Liver (tissue), 3 donors: ENCODE measurements around the gene WDR45B.

Experiments used
- EGR1 ChIP-seq, 2 donors: IDR thresholded peaks; 2 replicates each; pipeline ENCODE4 v1.6.1; 2016 to 2018; ENCODE audit warnings: antibody characterized with exemption in 2 of 2, low read depth in 2 of 2
- JUND ChIP-seq, 2 donors: IDR thresholded peaks; 2 replicates each; pipeline ENCODE4 v1.6.1; 2016; ENCODE audit warnings: antibody characterized with exemption in 2 of 2
- YY1 ChIP-seq: IDR thresholded peaks from 2 replicates; pipeline ENCODE4 v1.6.1; 2016; ENCODE audit warnings: antibody characterized with exemption, mild to moderate bottlenecking
- TF ChIP-seq, protein P1 (sequence below): fragments of 150-350 bp; IDR thresholded peaks from 2 replicates; pipeline ENCODE4 v1.5.1; 2017; ENCODE audit warnings: improper control_type of control experiment, low read depth, low read length; ENCODE audit not compliant: missing input control
- TF ChIP-seq, protein P2 (sequence below): IDR thresholded peaks from 2 replicates; pipeline ENCODE4 v1.6.1; 2016; ENCODE audit warnings: antibody characterized with exemption, mild to moderate bottlenecking
- TF ChIP-seq, protein P3 (sequence below): IDR thresholded peaks from 2 replicates; pipeline ENCODE4 v1.6.1; 2016; ENCODE audit warnings: antibody characterized with exemption
- donor health status: healthy.
- donor health status: healthy.

DNA sequence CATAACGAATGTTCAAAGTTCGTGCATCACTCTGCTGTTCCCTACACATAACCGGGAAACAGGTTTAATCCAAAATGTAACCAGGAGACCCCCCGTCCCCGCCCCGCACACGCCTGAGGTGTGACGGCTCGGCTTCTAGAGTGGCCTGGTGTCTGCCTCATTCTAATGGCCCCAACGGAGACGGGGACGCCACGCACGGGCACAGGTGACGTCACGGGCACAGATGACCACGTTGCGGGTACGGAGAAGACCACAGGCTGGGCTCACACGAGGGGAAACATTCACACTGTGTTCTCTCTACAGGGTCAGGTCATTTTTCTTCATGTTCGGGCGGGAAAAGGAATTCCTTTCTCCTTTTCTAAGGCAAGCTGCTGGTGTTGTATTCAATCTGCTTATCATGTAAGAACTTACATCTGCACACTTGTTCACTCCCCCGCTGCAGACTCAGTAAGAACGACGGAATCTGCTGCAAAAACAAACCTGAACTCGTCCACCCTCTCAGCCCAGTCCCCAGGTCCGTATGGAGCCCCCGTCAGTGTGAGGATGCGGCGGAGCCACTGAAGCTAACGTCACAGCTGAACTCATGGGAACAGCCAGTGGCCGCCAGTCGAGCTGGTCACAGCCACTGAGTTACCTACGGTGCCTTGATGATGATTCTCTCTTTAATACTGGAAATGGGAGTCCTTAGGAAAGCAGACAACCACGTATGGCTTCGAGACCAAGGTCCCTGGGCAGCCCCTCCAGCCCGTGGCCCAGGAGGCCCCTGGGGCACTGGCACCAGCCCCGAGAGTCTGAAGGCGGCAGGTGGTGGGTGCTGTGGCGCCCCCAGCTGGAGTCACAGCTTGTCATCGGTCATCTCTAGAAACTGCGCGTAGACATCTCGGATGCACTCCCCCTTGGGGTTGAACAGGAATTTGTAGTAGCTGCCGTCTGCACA lies 32.9 kb downstream of the WDR45B start:
- TF ChIP-seq, protein P1, sequence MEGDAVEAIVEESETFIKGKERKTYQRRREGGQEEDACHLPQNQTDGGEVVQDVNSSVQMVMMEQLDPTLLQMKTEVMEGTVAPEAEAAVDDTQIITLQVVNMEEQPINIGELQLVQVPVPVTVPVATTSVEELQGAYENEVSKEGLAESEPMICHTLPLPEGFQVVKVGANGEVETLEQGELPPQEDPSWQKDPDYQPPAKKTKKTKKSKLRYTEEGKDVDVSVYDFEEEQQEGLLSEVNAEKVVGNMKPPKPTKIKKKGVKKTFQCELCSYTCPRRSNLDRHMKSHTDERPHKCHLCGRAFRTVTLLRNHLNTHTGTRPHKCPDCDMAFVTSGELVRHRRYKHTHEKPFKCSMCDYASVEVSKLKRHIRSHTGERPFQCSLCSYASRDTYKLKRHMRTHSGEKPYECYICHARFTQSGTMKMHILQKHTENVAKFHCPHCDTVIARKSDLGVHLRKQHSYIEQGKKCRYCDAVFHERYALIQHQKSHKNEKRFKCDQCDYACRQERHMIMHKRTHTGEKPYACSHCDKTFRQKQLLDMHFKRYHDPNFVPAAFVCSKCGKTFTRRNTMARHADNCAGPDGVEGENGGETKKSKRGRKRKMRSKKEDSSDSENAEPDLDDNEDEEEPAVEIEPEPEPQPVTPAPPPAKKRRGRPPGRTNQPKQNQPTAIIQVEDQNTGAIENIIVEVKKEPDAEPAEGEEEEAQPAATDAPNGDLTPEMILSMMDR = no peak
- TF ChIP-seq YY1 (no peak), EGR1 (IDR thresholded peaks at IDR 0.05; ENCODE audit: low read depth in 2 of 2) (no peak), JUND (IDR thresholded peaks at IDR 0.05) (no peak)
- TF ChIP-seq, protein P2, sequence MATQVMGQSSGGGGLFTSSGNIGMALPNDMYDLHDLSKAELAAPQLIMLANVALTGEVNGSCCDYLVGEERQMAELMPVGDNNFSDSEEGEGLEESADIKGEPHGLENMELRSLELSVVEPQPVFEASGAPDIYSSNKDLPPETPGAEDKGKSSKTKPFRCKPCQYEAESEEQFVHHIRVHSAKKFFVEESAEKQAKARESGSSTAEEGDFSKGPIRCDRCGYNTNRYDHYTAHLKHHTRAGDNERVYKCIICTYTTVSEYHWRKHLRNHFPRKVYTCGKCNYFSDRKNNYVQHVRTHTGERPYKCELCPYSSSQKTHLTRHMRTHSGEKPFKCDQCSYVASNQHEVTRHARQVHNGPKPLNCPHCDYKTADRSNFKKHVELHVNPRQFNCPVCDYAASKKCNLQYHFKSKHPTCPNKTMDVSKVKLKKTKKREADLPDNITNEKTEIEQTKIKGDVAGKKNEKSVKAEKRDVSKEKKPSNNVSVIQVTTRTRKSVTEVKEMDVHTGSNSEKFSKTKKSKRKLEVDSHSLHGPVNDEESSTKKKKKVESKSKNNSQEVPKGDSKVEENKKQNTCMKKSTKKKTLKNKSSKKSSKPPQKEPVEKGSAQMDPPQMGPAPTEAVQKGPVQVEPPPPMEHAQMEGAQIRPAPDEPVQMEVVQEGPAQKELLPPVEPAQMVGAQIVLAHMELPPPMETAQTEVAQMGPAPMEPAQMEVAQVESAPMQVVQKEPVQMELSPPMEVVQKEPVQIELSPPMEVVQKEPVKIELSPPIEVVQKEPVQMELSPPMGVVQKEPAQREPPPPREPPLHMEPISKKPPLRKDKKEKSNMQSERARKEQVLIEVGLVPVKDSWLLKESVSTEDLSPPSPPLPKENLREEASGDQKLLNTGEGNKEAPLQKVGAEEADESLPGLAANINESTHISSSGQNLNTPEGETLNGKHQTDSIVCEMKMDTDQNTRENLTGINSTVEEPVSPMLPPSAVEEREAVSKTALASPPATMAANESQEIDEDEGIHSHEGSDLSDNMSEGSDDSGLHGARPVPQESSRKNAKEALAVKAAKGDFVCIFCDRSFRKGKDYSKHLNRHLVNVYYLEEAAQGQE = no peak
- TF ChIP-seq, protein P3, sequence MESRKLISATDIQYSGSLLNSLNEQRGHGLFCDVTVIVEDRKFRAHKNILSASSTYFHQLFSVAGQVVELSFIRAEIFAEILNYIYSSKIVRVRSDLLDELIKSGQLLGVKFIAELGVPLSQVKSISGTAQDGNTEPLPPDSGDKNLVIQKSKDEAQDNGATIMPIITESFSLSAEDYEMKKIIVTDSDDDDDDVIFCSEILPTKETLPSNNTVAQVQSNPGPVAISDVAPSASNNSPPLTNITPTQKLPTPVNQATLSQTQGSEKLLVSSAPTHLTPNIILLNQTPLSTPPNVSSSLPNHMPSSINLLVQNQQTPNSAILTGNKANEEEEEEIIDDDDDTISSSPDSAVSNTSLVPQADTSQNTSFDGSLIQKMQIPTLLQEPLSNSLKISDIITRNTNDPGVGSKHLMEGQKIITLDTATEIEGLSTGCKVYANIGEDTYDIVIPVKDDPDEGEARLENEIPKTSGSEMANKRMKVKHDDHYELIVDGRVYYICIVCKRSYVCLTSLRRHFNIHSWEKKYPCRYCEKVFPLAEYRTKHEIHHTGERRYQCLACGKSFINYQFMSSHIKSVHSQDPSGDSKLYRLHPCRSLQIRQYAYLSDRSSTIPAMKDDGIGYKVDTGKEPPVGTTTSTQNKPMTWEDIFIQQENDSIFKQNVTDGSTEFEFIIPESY = no peak
